OCI-LY7 (cell line): ENCODE results near the gene OPTN. TPM values are rescaled to one million over a fixed set of nuclear protein-coding genes. Genes with fewer than 3 reads are reported as not detected.

Experiments used
- BruUV-seq: library from RNA; stranded (reverse); fragments of 400-500 nt; replicated peaks from 2 replicates; lab custom pipeline; 2021; lab: Mats Ljungman, UMichigan
- CTCF ChIA-PET: fragments of 300-600 bp; sonication (Branson Sonifier 250); formaldehyde crosslinking; loops from one replicate; lab custom pipeline; 2022; ENCODE audit warnings: antibody characterized with exemption; ENCODE audit not compliant: unreplicated experiment; lab: Charles Lee
- POLR2A ChIA-PET: fragments of 300-600 bp; sonication (Branson Sonifier 250); formaldehyde crosslinking; loops from one replicate; lab custom pipeline; 2022; ENCODE audit warnings: antibody characterized with exemption; lab: Charles Lee
- DNase-seq: peaks from one replicate; pipeline ENCODE4 v3.0.0-alpha.2; 2015; ENCODE audit warnings: low spot score
- H2AFZ ChIP-seq: fragments of 200-600 bp; sonication (generic), shearing (Covaris generic); 2 replicates; pipeline ENCODE4 v1.6.1; 2014; ENCODE audit warnings: mild to moderate bottlenecking, antibody characterized with exemption, low read length, moderate library complexity
- H3K27ac ChIP-seq: fragments of 200-600 bp; sonication (generic); 2 replicates; pipeline ENCODE4 v1.5.1; 2014; ENCODE audit warnings: mixed run types, low read depth, mild to moderate bottlenecking, moderate library complexity, low read length, inconsistent platforms; ENCODE audit not compliant: poor library complexity, severe bottlenecking
- H3K36me3 ChIP-seq: fragments of 200-600 bp; sonication (generic); 2 replicates; pipeline ENCODE4 v1.6.1; 2014; ENCODE audit warnings: mild to moderate bottlenecking, antibody characterized with exemption, low read length, moderate library complexity, mixed read lengths; ENCODE audit not compliant: insufficient read depth
- H3K4me1 ChIP-seq: fragments of 200-600 bp; sonication (generic); 2 replicates; pipeline ENCODE4 v1.5.1; 2014; ENCODE audit warnings: mild to moderate bottlenecking, low read length; ENCODE audit not compliant: insufficient read depth, poor library complexity, severe bottlenecking
- H3K4me2 ChIP-seq: fragments of 200-600 bp; sonication (generic); 2 replicates; pipeline ENCODE4 v1.6.1; 2014; ENCODE audit warnings: mild to moderate bottlenecking, low read length
- H3K4me3 ChIP-seq: fragments of 200-600 bp; sonication (generic); 2 replicates; pipeline ENCODE4 v1.5.1; 2014; ENCODE audit warnings: mild to moderate bottlenecking, low read depth, low read length; ENCODE audit not compliant: poor library complexity, severe bottlenecking
- H3K79me2 ChIP-seq: fragments of 200-600 bp; sonication (generic); 2 replicates; pipeline ENCODE4 v1.6.1; 2016; ENCODE audit warnings: low read depth, mild to moderate bottlenecking, low read length, moderate library complexity, mixed read lengths; ENCODE audit not compliant: insufficient read depth
- H3K9me2 ChIP-seq: fragments of 200-600 bp; sonication (generic); 2 replicates; pipeline ENCODE4 v1.6.1; 2016; ENCODE audit warnings: mild to moderate bottlenecking, low read length, mixed read lengths; ENCODE audit not compliant: insufficient read depth
- H3K9me3 ChIP-seq: fragments of 200-600 bp; sonication (generic); 2 replicates; pipeline ENCODE4 v1.6.1; 2014; ENCODE audit warnings: mild to moderate bottlenecking, mixed run types, low read length, mixed read lengths
- H4K20me1 ChIP-seq: fragments of 200-600 bp; sonication (generic); 2 replicates; pipeline ENCODE4 v1.6.1; 2014; ENCODE audit warnings: mild to moderate bottlenecking, antibody characterized with exemption, low read length, moderate library complexity, mixed read lengths; ENCODE audit not compliant: insufficient read depth
- EZH2phosphoT487 ChIP-seq: fragments of 200-600 bp; sonication (generic); IDR thresholded peaks from 2 replicates; pipeline ENCODE4 v1.6.1; 2018; ENCODE audit warnings: low read depth, borderline replicate concordance, mild to moderate bottlenecking, mixed run types, antibody characterized with exemption, low read length, moderate library complexity, mixed read lengths
- intact Hi-C: fragments of 100-400 bp; cut with micrococcal nuclease; formaldehyde crosslinking; loops from one replicate; pipeline ENCODE4 v1.10.0; 2022; ENCODE audit not compliant: unreplicated experiment
- total RNA-seq, 2 experiments: library from RNA; depleted of rRNA in 1 of 2; stranded (reverse); fragments of >200 nt in 1 of 2; shearing (Covaris generic) in 1 of 2; gene quantifications; 2 replicates each; pipeline ENCODE4 v1.2.3, GENCODE V29; 2014 to 2022
- TF ChIP-seq, protein P1 (sequence below): fragments of 200-600 bp; sonication (generic); conservative IDR thresholded peaks from 2 replicates; pipeline ENCODE4 v1.5.1; 2014; ENCODE audit warnings: mild to moderate bottlenecking, antibody characterized with exemption, low read length, moderate library complexity, mixed read lengths

Gene OPTN
- total RNA-seq, 2 experiments from 2014 or later: 0.60 to 3.6 TPM

DNA sequence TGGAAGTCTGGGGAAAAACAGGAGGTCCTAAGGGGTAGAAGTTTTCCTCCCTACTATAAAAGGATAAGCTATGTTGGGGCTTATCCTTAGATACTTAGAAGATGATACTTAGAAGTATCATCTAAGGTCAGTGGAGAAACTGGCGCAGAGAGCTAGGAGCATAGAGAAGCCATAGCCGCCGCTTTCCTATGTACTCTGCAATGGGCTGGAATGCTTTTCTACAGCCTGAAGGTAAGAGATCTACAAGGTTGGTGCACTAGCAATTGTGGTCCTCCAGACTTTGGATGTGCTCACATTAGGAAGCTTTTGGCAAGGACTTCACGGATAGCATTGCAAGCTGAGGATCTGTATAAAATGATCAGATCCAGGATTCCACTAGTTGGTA is 12.4 kb upstream of the OPTN start:
- no peak overlapping the region for H2AFZ ChIP-seq
- no peaks in the 10 kb centered on the region for H3K79me2 ChIP-seq
- H3K4me3 ChIP-seq: no peak overlapping the region
- POLR2A ChIA-PET: interaction anchor here (0.7 kb wide), 1 partner anchor 19 kb away, joined by 3 read pairs; no protein-coding TSS in a partner anchor
- H3K4me1 ChIP-seq: no peaks in the 10 kb centered on the region
- H4K20me1 ChIP-seq: no peaks in the 10 kb centered on the region
- no TSS peak for BruUV-seq
- no peaks in the 10 kb centered on the region for H3K36me3 ChIP-seq
- H3K9me3 ChIP-seq: no peaks in the 10 kb centered on the region
- TF ChIP-seq, protein P1, sequence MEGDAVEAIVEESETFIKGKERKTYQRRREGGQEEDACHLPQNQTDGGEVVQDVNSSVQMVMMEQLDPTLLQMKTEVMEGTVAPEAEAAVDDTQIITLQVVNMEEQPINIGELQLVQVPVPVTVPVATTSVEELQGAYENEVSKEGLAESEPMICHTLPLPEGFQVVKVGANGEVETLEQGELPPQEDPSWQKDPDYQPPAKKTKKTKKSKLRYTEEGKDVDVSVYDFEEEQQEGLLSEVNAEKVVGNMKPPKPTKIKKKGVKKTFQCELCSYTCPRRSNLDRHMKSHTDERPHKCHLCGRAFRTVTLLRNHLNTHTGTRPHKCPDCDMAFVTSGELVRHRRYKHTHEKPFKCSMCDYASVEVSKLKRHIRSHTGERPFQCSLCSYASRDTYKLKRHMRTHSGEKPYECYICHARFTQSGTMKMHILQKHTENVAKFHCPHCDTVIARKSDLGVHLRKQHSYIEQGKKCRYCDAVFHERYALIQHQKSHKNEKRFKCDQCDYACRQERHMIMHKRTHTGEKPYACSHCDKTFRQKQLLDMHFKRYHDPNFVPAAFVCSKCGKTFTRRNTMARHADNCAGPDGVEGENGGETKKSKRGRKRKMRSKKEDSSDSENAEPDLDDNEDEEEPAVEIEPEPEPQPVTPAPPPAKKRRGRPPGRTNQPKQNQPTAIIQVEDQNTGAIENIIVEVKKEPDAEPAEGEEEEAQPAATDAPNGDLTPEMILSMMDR: no peak
- TF ChIP-seq EZH2phosphoT487: no peak
- no peaks in the 10 kb centered on the region for H3K9me2 ChIP-seq
- CTCF ChIA-PET: interaction anchor here (0.9 kb wide), 1 partner anchor 12 kb away, joined by 4 read pairs; the partner anchor contains the start of gene OPTN
- intact Hi-C loops: no loop called here
- no peak overlapping the region for H3K4me2 ChIP-seq
- DNase-seq: no peak
- no peak overlapping the region for H3K27ac ChIP-seq

GRCh38 chr10:13087986-13088618 is 11.9 kb upstream of the OPTN start:
- Histone ChIP-seq H3K4me2 (no peak overlapping the region), H3K27ac (no peak overlapping the region), H3K36me3 (no peaks in the 10 kb centered on the region), H3K4me1 (no peaks in the 10 kb centered on the region), H3K79me2 (no peaks in the 10 kb centered on the region), H3K4me3 (no peak overlapping the region), H3K9me2 (no peaks in the 10 kb centered on the region), H3K9me3 (no peaks in the 10 kb centered on the region), H4K20me1 (no peaks in the 10 kb centered on the region), H2AFZ (no peak overlapping the region)
- no peak for TF ChIP-seq EZH2phosphoT487
- TF ChIP-seq, protein P1: no peak
- DNase-seq: no peak
- no TSS peak for BruUV-seq
- ChIA-PET CTCF (interaction anchor here (0.9 kb wide), 1 partner anchor 12 kb away, joined by 4 read pairs; the partner anchor contains the start of gene OPTN), POLR2A (interaction anchor here (0.6 kb wide), 1 partner anchor 441 kb away, joined by 3 read pairs; no protein-coding TSS in a partner anchor)
- intact Hi-C loops: no loop called here

DNA sequence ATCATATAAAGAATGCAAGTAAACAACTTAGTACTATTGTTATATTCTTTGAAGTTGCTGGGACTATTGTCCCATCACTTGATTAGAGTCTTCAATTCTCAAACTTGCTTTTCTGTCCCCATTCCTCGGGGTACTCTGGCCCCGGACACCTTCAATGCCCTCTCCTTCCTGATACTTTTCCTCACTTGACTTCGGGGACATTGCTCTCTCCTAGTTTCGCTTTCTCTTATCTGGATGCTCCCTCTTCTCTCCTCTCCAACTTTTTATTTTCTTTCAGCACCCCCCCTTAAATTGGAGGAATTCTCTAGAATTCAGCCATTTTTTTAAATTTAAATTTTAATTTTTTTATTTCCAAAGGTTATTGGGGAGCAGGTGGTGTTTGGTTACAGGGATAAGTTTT is 10.6 kb upstream of the OPTN start:
- DNase-seq: no peak
- no peak for TF ChIP-seq EZH2phosphoT487
- TF ChIP-seq, protein P1: no peak
- Histone ChIP-seq H3K36me3 (no peaks in the 10 kb centered on the region), H4K20me1 (no peaks in the 10 kb centered on the region), H3K9me2 (no peaks in the 10 kb centered on the region), H3K4me2 (no peak overlapping the region), H3K4me1 (no peaks in the 10 kb centered on the region), H3K79me2 (no peaks in the 10 kb centered on the region), H3K4me3 (no peak overlapping the region), H3K9me3 (no peaks in the 10 kb centered on the region), H2AFZ (no peak overlapping the region), H3K27ac (no peak overlapping the region)
- ChIA-PET CTCF (no interaction called here), POLR2A (no interaction called here)
- intact Hi-C loops: no loop called here
- no TSS peak for BruUV-seq
